Caki2 (cell line): ENCODE data around the gene RTRAF. TPM values are rescaled to one million over a fixed set of nuclear protein-coding genes. Genes with fewer than 3 reads are reported as not detected.
A peak's percentile ranks its signal among the peaks of the same experiment; 100 is the strongest.

Experiments used
- DNase-seq: peaks from one replicate; pipeline ENCODE4 v3.0.0-alpha.2; 2015; ENCODE audit warnings: low read depth
- in situ Hi-C: cut with HindIII; loops from 2 replicates; pipeline ENCODE4 v1.10.0; 2016; ENCODE audit warnings: low sequenced_read_pairs, low pct_unique_long_range_greater_than_20kb, mixed read lengths
- total RNA-seq: library from RNA; depleted of rRNA; stranded (reverse); fragments of >200 nt; shearing (Covaris generic); gene quantifications from 2 replicates; pipeline ENCODE4 v1.2.3, GENCODE V29; 2014; ENCODE audit warnings: low replicate concordance

RTRAF gene
- total RNA-seq, 1 experiment from 2014 or later, result 82.2 TPM

DNA sequence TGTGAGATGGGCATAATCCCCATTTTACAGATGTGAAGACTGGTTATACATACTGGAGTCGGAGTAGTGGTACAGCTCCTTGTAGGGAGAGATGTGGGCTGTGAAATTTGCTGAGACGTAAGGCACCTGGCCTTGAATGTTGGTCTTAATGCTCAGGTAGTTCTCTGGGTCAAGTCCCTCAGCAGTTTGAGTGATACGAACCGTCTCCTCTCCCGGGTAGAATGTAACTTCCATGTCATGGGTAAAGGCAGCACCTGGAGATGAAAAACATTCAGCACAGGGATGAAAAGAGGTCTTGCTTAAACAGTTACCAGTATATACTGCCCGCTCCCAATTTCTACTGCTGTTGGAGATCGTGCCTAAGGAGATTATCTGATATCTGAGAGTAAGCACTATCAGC, 51.3 kb downstream of the RTRAF start:
- DNase-seq, result no peak
- in situ Hi-C loops, result no loop called here

GRCh38 chr14:52042371-52043289, 53.3 kb downstream of the RTRAF start:
- in situ Hi-C loops, result no loop called here

DNA sequence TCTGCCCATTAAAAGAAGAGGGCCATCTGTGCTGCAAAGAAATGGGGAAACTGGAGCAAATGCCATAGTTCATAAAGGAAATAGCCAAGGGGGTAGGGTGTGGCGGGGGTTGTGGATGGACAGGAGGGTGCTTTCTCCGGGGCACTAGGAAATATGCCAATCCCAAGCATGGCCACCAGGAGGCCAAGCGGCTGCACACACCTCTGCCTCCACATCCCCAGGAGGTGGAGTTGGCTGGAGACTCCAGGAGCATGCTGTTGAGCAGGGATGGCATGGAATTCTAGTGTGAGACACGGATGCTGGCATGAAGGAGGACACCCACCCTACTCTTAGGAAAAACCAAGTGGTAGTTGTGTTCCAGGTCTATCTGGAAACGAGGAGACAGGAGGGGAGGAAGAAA, 54.3 kb downstream of the RTRAF start:
- peak; percentile 33 for DNase-seq
- in situ Hi-C loops, result no loop called here

More at GRCh38 chr14:52042371-52043289, 53.3 kb downstream of the RTRAF start:
- no peak for DNase-seq

GRCh38 chr14:52044791-52045522, 55.6 kb downstream of the RTRAF start:
- in situ Hi-C loops, result no loop called here
- peak; percentile 56 for DNase-seq

DNA sequence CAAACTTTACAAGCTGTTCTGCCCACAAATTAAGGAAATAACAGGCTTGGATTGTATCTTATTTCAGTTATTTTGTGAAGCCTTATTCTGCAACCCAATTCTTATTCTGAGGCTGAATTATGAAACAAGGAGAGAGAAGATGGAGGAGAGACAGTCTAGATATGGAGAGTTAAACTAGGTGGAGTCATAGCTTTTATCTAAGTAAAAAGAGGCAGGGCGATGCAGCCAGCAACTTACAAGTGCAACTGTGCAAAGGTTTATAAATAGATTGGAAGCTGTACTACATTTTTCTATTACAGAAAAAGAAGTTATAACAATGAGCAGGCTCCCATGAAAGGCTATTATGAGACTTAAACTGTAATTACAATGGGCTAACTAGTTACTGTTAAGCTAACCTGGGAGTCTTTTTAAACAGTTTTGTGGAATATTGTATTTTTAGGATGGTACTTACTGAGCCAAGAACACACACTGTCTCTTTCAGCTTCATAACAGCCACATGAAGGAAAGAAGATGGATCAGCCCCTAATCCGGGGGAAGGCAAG, 57.1 kb downstream of the RTRAF start:
- in situ Hi-C loops, result no loop called here
- no peak for DNase-seq

DNA sequence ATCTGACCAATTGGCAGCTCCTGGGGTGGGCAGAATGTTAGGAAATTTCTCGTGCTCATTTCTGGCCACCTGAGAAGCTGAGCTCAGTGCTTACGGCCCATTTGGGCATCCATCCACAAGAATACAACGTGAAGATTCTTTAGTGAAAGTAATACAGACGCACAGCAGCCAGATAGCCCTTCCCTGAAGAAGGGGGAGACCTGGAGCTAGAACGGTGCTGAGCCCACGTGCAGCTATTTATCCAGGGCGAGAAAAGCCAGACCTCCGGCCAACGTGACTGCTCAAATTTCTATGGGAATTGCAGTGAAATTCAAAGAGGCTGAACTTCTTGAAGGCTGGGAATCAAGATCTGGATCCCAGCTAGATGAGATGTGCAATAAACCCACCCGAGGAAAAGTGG, 58.8 kb downstream of the RTRAF start:
- DNase-seq, result no peak
- in situ Hi-C loops, result no loop called here

DNA sequence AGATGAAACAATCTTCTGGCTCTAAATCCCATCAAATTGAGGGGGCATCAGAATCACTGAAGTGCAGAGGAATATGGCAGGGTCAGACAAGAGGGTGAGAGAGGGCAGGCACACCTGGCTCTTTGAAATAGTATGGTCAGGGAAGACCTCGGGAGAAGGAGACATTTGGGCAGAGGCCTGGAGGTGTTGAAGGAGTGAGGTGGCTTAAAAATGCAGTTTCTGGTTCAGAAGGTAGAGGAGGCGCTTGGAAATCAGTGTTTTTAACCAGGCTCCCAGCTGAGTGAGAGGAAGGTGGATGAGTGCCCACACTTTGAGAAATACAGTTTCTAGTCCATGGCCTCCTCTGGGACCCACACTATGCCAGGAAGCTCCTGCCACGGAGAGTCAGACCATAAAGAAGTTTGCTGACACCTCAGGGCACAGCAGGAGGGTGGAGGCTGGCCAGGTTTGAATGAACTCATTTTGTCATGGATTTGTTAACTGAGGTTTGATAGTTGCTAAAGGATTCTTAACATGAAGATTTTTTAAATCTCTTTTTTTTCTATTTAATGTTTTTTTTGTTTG, 59.4 kb downstream of the RTRAF start:
- no peak for DNase-seq
- in situ Hi-C loops, result no loop called here

DNA sequence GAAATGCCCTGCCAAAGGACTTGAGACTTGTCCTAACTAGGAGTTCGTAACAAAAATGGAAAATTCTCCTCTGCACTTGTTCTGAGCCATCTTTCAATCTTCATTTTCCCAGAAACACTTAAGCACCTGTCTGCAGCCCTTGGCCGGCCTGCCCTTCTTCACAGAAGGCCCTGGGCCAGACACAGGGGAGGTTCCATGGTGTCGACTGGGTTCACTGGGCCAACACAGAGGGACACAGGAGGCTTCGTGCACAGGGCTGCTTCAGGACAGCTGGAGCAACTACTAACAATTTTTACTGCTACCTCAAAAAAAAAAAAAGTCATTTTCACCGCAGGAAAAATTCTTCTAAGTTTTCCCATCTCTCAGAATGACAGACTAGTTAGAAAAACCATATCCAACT, 59.9 kb downstream of the RTRAF start:
- in situ Hi-C loops, result no loop called here
- DNase-seq, result no peak

DNA sequence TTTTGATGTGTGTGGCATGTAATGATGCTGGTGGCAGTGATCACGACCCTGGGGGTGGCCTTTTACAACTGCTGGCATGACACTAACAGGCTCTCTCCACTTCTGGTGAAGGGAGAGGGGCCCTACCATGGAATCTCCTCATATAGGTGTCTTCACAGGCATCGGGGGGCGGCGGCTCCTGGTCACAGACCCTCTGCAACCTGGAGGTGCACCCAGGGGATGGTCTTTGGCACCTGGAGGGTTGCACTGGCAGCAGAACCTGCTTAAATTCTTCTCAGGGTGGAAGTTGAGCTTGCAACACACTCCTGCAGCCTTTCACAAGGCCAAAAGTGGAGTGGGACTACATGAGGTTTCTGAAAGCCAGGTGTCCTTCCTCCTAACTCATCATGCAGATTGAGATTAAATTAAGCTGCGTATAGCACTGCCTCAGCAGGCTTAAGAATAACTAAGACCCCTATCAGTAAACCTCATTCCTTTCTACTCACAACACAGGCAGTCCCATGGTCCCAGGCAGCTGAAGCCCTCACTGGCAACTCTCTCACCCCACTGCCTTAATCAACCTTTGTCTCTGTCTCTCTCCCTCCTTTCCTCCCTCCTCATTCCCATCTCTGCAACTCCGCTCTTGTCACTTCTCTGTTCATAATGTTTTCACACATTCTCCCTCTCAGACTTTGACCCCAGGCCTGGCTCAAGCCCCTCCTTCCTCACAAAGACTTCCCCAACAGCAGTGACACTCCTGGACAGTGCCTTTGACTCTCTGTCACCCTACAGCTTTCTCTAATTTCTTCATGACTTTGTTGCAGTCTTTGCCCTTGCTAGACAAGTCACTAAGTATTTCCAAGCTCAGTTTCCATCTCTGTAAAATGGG, 60.6 kb downstream of the RTRAF start:
- in situ Hi-C loops, result no loop called here

DNA sequence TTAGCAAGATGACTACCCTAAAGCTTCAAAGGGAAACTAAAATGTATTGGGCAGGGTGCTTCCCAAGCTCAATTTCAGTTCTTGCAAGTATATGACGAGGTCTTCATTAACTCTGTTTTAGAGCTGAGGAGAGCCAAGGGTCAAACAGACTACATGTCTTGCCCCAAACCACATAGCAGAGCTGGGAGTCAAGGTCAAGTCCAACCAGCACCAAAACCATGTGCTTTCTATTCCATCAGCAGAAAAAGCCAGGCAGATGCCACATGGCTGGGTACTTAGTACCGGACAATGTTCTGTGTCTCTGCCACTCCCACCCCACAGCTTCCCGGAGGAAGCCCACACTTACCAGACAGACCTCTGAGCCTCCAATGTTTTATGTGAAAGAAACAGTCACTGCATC, 61.9 kb downstream of the RTRAF start:
- in situ Hi-C loops, result no loop called here
- no peak for DNase-seq

More for the DNA sequence above, 60.6 kb downstream of the RTRAF start:
- DNase-seq, result no peak

DNA sequence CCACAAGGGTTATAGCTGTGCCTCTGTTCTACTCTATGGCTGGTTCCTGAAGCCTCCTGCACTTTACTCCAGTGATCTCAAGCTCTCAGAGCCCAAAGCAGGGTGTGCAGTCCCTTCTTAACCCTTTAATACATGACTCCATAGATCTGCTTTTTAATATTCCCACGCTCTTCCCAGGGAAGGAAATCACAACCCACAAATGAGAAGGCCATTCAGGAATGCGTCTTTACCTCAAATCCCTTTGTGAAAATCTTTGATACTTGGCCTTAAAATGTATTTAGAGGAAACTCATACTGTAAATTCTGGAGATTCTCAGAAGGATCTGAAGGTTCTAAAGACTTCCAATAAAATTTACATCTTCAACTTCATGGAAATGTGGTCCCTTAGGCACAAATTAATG, 62.5 kb downstream of the RTRAF start:
- DNase-seq, result no peak
- in situ Hi-C loops, result no loop called here

DNA sequence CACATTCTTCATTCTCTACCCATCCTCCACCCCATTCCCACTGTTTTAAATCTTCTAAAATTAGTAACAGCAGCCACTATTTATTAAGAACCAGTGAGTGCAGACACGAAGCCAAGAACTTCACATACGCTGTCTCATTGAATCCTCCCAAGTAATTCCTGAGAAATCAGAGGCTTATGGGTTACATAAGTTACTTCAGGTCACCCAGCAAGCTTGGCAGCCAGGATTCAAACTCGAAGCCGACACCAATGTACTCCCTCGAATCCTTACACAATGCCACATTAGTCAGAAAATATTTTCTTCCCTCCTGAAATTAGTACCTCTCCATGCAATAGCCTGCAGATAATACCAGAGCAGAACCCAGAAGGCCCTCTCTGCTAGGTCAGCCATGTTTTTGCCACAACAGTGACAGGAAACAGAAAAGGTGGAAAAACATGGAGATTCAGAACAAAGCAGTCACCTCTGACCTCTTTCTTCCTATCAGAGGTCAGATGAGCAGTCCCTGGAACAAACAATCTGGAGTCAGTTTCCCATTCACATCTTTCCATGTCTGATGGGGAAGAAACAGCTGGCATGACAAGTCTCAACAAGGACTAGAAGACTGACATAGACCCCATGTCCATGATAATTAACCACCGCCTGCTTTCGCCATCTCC, 63.1 kb downstream of the RTRAF start:
- no peak for DNase-seq
- in situ Hi-C loops, result no loop called here

GRCh38 chr14:52053044-52053443, 63.7 kb downstream of the RTRAF start:
- no peak for DNase-seq
- in situ Hi-C loops, result no loop called here

- DNase-seq, result no peak
- in situ Hi-C loops, result no loop called here
Observed at GRCh38 chr14:52054678-52055077, 65.3 kb downstream of the RTRAF start.

GRCh38 chr14:52055167-52055566, 65.8 kb downstream of the RTRAF start:
- no peak for DNase-seq
- in situ Hi-C loops, result no loop called here

DNA sequence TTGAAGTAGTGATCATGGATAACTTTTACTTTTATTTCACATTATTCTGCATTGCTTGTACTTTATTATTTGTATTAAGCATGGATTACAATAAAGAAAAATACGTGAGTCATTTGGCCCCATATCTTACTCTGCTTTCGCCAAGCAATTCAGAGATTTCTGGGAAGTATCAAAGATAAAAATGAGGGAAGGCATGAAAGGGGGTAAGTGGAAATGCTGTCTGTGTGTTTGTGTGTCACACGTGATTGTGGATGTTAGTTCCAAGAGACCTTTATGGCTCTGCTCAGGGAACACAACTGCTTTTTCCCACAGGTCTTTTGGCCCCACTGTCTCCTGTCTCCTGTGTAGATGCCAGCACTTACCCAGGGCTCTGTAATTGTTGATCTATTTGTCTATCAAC, 69.0 kb downstream of the RTRAF start:
- in situ Hi-C loops, result no loop called here
- no peak for DNase-seq

DNA sequence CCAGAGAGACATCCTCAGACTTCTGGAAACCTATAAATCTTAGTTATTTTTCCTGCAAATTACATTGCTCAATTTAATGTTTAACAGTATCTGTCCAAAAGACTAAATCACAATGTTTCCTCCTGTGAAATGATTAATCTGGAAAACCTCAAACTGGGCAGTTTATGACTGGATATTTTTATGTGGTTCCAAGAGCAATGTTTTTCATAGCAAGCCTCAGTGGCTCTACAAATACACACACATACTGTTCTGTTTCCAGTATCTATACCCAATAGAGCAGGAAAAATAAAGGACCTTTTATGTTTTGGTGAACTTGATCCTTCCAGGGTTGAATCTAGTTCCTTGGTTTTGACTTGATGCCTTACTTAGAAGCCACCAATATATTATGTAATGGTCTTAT, 70.3 kb downstream of the RTRAF start:
- DNase-seq, result peak; percentile 85
- in situ Hi-C loops, result no loop called here

DNA sequence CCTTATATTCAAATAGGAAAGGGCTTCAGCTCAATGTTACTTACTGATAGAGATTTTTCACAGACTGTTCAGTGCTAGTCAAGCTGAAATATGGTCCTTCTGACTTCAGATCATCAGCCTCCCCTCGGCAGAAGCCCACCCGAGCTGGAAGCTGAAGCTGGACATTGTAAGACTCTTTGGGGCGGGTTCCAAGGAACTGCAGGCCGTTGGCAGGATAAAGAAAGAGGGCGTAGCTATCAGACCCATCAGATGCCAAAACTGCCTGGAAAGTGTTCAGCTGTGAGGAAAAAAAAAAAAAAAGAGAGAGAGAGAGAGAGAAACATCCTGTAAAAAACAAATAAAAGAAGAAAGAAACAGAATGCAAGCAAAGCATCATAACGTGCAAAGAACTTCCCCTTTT, 70.7 kb downstream of the RTRAF start:
- no peak for DNase-seq
- in situ Hi-C loops, result no loop called here
